Measurements from ENCODE around the gene FOXP1. TPM values are rescaled to one million over a fixed set of nuclear protein-coding genes. Genes with fewer than 3 reads are reported as not detected.
A peak's percentile ranks its signal among the peaks of the same experiment; 100 is the strongest.

The FOXP1 gene
- total RNA-seq, 1 donor from 2014 or later: 71.3 TPM

GRCh38 chr3:71444028-71444860 is 139.3 kb downstream of the FOXP1 start:
- Mint-ChIP-seq H3K9me3 (ENCODE audit: unreplicated experiment) (no peaks in the 10 kb centered on the region), H3K27me3 (ENCODE audit: unreplicated experiment) (peaks cover 3% of the 10 kb centered on the region), H3K27ac (ENCODE audit: unreplicated experiment) (peak overlapping the region; percentile 95), H3K36me3 (ENCODE audit: low read depth, unreplicated experiment) (no peaks in the 10 kb centered on the region), H3K4me3 (ENCODE audit: unreplicated experiment) (peak overlapping the region; percentile 34), H3K4me1 (ENCODE audit: unreplicated experiment) (peaks cover 26% of the 10 kb centered on the region)
- TF ChIP-seq CTCF (IDR thresholded peaks at IDR 0.05; ENCODE audit: unreplicated experiment): no peak
- DNase-seq (ENCODE audit: low spot score): peak; percentile 39

GRCh38 chr3:71443332-71443731 is 140.2 kb downstream of the FOXP1 start:
- TF ChIP-seq CTCF (IDR thresholded peaks at IDR 0.05; ENCODE audit: unreplicated experiment): no peak
- DNase-seq (ENCODE audit: low spot score): no peak
- H3K27me3 Mint-ChIP-seq (ENCODE audit: unreplicated experiment): peaks cover 3% of the 10 kb centered on the region
- no peaks in the 10 kb centered on the region for H3K36me3 Mint-ChIP-seq (ENCODE audit: low read depth, unreplicated experiment)
- peaks cover 26% of the 10 kb centered on the region for H3K4me1 Mint-ChIP-seq (ENCODE audit: unreplicated experiment)
- no peak overlapping the region for H3K27ac Mint-ChIP-seq (ENCODE audit: unreplicated experiment)
- H3K4me3 Mint-ChIP-seq (ENCODE audit: unreplicated experiment): no peak overlapping the region
- no peaks in the 10 kb centered on the region for H3K9me3 Mint-ChIP-seq (ENCODE audit: unreplicated experiment)

GRCh38 chr3:71442652-71443042 is 140.9 kb downstream of the FOXP1 start:
- H3K36me3 Mint-ChIP-seq (ENCODE audit: low read depth, unreplicated experiment): no peaks in the 10 kb centered on the region
- TF ChIP-seq CTCF (IDR thresholded peaks at IDR 0.05; ENCODE audit: unreplicated experiment): no peak
- H3K27me3 Mint-ChIP-seq (ENCODE audit: unreplicated experiment): peaks cover 3% of the 10 kb centered on the region
- no peak overlapping the region for H3K27ac Mint-ChIP-seq (ENCODE audit: unreplicated experiment)
- peaks cover 26% of the 10 kb centered on the region for H3K4me1 Mint-ChIP-seq (ENCODE audit: unreplicated experiment)
- no peak for DNase-seq (ENCODE audit: low spot score)
- H3K9me3 Mint-ChIP-seq (ENCODE audit: unreplicated experiment): no peaks in the 10 kb centered on the region
- no peak overlapping the region for H3K4me3 Mint-ChIP-seq (ENCODE audit: unreplicated experiment)

- Mint-ChIP-seq H3K27me3 (ENCODE audit: unreplicated experiment) (peaks cover 5% of the 10 kb centered on the region), H3K36me3 (ENCODE audit: low read depth, unreplicated experiment) (no peaks in the 10 kb centered on the region), H3K9me3 (ENCODE audit: unreplicated experiment) (no peaks in the 10 kb centered on the region), H3K4me1 (ENCODE audit: unreplicated experiment) (peaks cover 26% of the 10 kb centered on the region), H3K4me3 (ENCODE audit: unreplicated experiment) (no peak overlapping the region), H3K27ac (ENCODE audit: unreplicated experiment) (no peak overlapping the region)
- DNase-seq (ENCODE audit: low spot score): no peak
- no peak for TF ChIP-seq CTCF (IDR thresholded peaks at IDR 0.05; ENCODE audit: unreplicated experiment)
These were observed 141.4 kb downstream of the FOXP1 start for GRCh38 chr3:71441925-71442651.
